ENCODE measurements around the gene KLHL41.

Gene KLHL41

GRCh38 chr2:169478339-169478738 lies 31.2 kb upstream of the KLHL41 start:
- TF ChIP-seq POLR2AphosphoS5 (IDR thresholded peaks at IDR 0.05; ENCODE audit: low read depth, low read length) (no peak), TAF1 (IDR thresholded peaks at IDR 0.05; ENCODE audit: borderline replicate concordance, insufficient read depth, low read length) (no peak), SIN3A (IDR thresholded peaks at IDR 0.05; ENCODE audit: borderline replicate concordance, insufficient read depth, low read length) (no peak), REST (IDR thresholded peaks at IDR 0.05; ENCODE audit: insufficient read depth in 1 of 2, low read depth in 2 of 2, low read length in 2 of 2) (no peak), FOXP2 (optimal IDR thresholded peaks at IDR 0.05; ENCODE audit: borderline replicate concordance, extremely low read depth, extremely low read length, insufficient read depth) (no peak)

- TF ChIP-seq SIN3A (IDR thresholded peaks at IDR 0.05; ENCODE audit: borderline replicate concordance, insufficient read depth, low read length) (no peak), REST (IDR thresholded peaks at IDR 0.05; ENCODE audit: insufficient read depth in 1 of 2, low read depth in 2 of 2, low read length in 2 of 2) (no peak), FOXP2 (optimal IDR thresholded peaks at IDR 0.05; ENCODE audit: borderline replicate concordance, extremely low read depth, extremely low read length, insufficient read depth) (no peak), POLR2AphosphoS5 (IDR thresholded peaks at IDR 0.05; ENCODE audit: low read depth, low read length) (no peak)
These were observed 30.7 kb upstream of the KLHL41 start for GRCh38 chr2:169478745-169479256.

- TF ChIP-seq FOXP2 (optimal IDR thresholded peaks at IDR 0.05; ENCODE audit: borderline replicate concordance, extremely low read depth, extremely low read length, insufficient read depth) = peak; percentile 68
- no peak for TF ChIP-seq TAF1 (IDR thresholded peaks at IDR 0.05; ENCODE audit: borderline replicate concordance, insufficient read depth, low read length)
- TF ChIP-seq REST (IDR thresholded peaks at IDR 0.05; ENCODE audit: insufficient read depth in 1 of 2, low read depth in 2 of 2, low read length in 2 of 2) = no peak
- no peak for TF ChIP-seq SIN3A (IDR thresholded peaks at IDR 0.05; ENCODE audit: borderline replicate concordance, insufficient read depth, low read length)
These were observed 30.0 kb upstream of the KLHL41 start, which contains the start of gene BBS5 for GRCh38 chr2:169479257-169480078. BBS5 (plus strand) TSS chr2:169479494; CDS start chr2:169479554, 60 bp downstream.

- no peak for TF ChIP-seq FOXP2 (optimal IDR thresholded peaks at IDR 0.05; ENCODE audit: borderline replicate concordance, extremely low read depth, extremely low read length, insufficient read depth)
- no peak for TF ChIP-seq REST (IDR thresholded peaks at IDR 0.05; ENCODE audit: insufficient read depth in 1 of 2, low read depth in 2 of 2, low read length in 2 of 2)
- no peak for TF ChIP-seq POLR2AphosphoS5 (IDR thresholded peaks at IDR 0.05; ENCODE audit: low read depth, low read length)
- no peak for TF ChIP-seq TAF1 (IDR thresholded peaks at IDR 0.05; ENCODE audit: borderline replicate concordance, insufficient read depth, low read length)
- TF ChIP-seq SIN3A (IDR thresholded peaks at IDR 0.05; ENCODE audit: borderline replicate concordance, insufficient read depth, low read length) = no peak
These were observed 29.4 kb upstream of the KLHL41 start for GRCh38 chr2:169480079-169480465.

Measured in PFSK-1 (cell line).